Measurements from ENCODE around the gene GLYR1. TPM values are rescaled to one million over a fixed set of nuclear protein-coding genes. Genes with fewer than 3 reads are reported as not detected.

GLYR1 gene
- total RNA-seq, 1 experiment from 2014 or later = 111 TPM

- ChIA-PET POLR2A (no interaction called here), CTCF (no interaction called here)
- no peak overlapping the region for H3K27ac ChIP-seq (ENCODE audit: low read length)
- in situ Hi-C loops (cut with HindIII; ENCODE audit: low pct_unique_long_range_greater_than_20kb, low sequenced_read_pairs) (no loop called here), intact Hi-C loops (cut with micrococcal nuclease; ENCODE audit: unreplicated experiment) (no loop called here)
- DNase-seq (ENCODE audit: low read depth, low spot score) = no peak
- H3K36me3 ChIP-seq (ENCODE audit: control insufficient read depth, insufficient read depth, low read length) = no peaks in the 10 kb centered on the region
- no peak for TF ChIP-seq CTCF (IDR thresholded peaks at IDR 0.05)
- no peak for TF ChIP-seq SIN3A (IDR thresholded peaks at IDR 0.05; ENCODE audit: borderline replicate concordance, insufficient read depth, low read depth, low read length)
- TF ChIP-seq, protein P1, sequence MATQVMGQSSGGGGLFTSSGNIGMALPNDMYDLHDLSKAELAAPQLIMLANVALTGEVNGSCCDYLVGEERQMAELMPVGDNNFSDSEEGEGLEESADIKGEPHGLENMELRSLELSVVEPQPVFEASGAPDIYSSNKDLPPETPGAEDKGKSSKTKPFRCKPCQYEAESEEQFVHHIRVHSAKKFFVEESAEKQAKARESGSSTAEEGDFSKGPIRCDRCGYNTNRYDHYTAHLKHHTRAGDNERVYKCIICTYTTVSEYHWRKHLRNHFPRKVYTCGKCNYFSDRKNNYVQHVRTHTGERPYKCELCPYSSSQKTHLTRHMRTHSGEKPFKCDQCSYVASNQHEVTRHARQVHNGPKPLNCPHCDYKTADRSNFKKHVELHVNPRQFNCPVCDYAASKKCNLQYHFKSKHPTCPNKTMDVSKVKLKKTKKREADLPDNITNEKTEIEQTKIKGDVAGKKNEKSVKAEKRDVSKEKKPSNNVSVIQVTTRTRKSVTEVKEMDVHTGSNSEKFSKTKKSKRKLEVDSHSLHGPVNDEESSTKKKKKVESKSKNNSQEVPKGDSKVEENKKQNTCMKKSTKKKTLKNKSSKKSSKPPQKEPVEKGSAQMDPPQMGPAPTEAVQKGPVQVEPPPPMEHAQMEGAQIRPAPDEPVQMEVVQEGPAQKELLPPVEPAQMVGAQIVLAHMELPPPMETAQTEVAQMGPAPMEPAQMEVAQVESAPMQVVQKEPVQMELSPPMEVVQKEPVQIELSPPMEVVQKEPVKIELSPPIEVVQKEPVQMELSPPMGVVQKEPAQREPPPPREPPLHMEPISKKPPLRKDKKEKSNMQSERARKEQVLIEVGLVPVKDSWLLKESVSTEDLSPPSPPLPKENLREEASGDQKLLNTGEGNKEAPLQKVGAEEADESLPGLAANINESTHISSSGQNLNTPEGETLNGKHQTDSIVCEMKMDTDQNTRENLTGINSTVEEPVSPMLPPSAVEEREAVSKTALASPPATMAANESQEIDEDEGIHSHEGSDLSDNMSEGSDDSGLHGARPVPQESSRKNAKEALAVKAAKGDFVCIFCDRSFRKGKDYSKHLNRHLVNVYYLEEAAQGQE (IDR thresholded peaks at IDR 0.05; ENCODE audit: insufficient read depth in 1 of 2, low read depth in 2 of 2, low read length in 1 of 2) = no peak
- TF ChIP-seq POLR2AphosphoS5 (IDR thresholded peaks at IDR 0.05; ENCODE audit: low read depth, low read length) = no peak
- no peak for TF ChIP-seq TCF7L2 (IDR thresholded peaks at IDR 0.05; ENCODE audit: low read depth, low read length)
- no peak for ATAC-seq
- no peaks in the 10 kb centered on the region for H3K9me3 ChIP-seq (ENCODE audit: control insufficient read depth, insufficient read depth, low read depth, low read length)
- H3K4me1 ChIP-seq (ENCODE audit: control insufficient read depth, insufficient read depth, low read length) = no peaks in the 10 kb centered on the region
- no peaks in the 10 kb centered on the region for H3K27me3 ChIP-seq (ENCODE audit: control insufficient read depth, insufficient read depth, low read length)
- H3K4me3 ChIP-seq (ENCODE audit: low read depth in 2 of 2, low read length in 2 of 2) = no peak overlapping the region
- no TSS peak for BruUV-seq (replicated peaks)
Measured at GRCh38 chr16:4775005-4775404, 72.1 kb downstream of the GLYR1 start.

GRCh38 chr16:4772351-4772750, 74.7 kb downstream of the GLYR1 start:
- in situ Hi-C loops (cut with HindIII; ENCODE audit: low pct_unique_long_range_greater_than_20kb, low sequenced_read_pairs) = no loop called here

More at GRCh38 chr16:4772351-4772750, 74.7 kb downstream of the GLYR1 start:
- H3K36me3 ChIP-seq (ENCODE audit: control insufficient read depth, insufficient read depth, low read length) = no peaks in the 10 kb centered on the region
- BruUV-seq (replicated peaks) = no TSS peak
- H3K9me3 ChIP-seq (ENCODE audit: control insufficient read depth, insufficient read depth, low read depth, low read length) = no peaks in the 10 kb centered on the region
- TF ChIP-seq POLR2AphosphoS5 (IDR thresholded peaks at IDR 0.05; ENCODE audit: low read depth, low read length) (no peak), CTCF (IDR thresholded peaks at IDR 0.05) (no peak)
- TF ChIP-seq, protein P1 (IDR thresholded peaks at IDR 0.05; ENCODE audit: insufficient read depth in 1 of 2, low read depth in 2 of 2, low read length in 1 of 2) = no peak
- DNase-seq (ENCODE audit: low read depth, low spot score) = no peak
- H3K27ac ChIP-seq (ENCODE audit: low read length) = no peak overlapping the region
- ChIA-PET CTCF (interaction anchor here (0.6 to 0.7 kb wide), 3 partner anchors 16 to 140 kb away, joined by 3 to 4 read pairs (median 3); no protein-coding TSS in a partner anchor), POLR2A (no interaction called here)
- ATAC-seq = no peak
- intact Hi-C loops (cut with micrococcal nuclease; ENCODE audit: unreplicated experiment) = no loop called here
- peaks cover 10% of the 10 kb centered on the region for H3K4me1 ChIP-seq (ENCODE audit: control insufficient read depth, insufficient read depth, low read length)
- no peak overlapping the region for H3K4me3 ChIP-seq (ENCODE audit: low read depth in 2 of 2, low read length in 2 of 2)
- no peaks in the 10 kb centered on the region for H3K27me3 ChIP-seq (ENCODE audit: control insufficient read depth, insufficient read depth, low read length)
